PC-3 (cell line): ENCODE results near the gene CTTNBP2NL.

ENCODE experiments used
- EZH2 ChIP-seq: fragments of 300-600 bp; sonication (generic); IDR thresholded peaks from one replicate; pipeline ENCODE4 v1.6.1; 2017; ENCODE audit warnings: antibody characterized with exemption, mild to moderate bottlenecking, low read length; ENCODE audit not compliant: unreplicated experiment
- EZH2phosphoT487 ChIP-seq: fragments of 300-600 bp; sonication (generic); IDR thresholded peaks from 2 replicates; pipeline ENCODE4 v1.6.1; 2018; ENCODE audit warnings: mild to moderate bottlenecking, antibody characterized with exemption, low read length, borderline replicate concordance
- TF ChIP-seq, protein P1 (sequence below): fragments of 300-600 bp; sonication (generic); conservative IDR thresholded peaks from 2 replicates; pipeline ENCODE4 v1.5.1; 2017; ENCODE audit warnings: antibody characterized with exemption, low read depth, mild to moderate bottlenecking, low read length

DNA sequence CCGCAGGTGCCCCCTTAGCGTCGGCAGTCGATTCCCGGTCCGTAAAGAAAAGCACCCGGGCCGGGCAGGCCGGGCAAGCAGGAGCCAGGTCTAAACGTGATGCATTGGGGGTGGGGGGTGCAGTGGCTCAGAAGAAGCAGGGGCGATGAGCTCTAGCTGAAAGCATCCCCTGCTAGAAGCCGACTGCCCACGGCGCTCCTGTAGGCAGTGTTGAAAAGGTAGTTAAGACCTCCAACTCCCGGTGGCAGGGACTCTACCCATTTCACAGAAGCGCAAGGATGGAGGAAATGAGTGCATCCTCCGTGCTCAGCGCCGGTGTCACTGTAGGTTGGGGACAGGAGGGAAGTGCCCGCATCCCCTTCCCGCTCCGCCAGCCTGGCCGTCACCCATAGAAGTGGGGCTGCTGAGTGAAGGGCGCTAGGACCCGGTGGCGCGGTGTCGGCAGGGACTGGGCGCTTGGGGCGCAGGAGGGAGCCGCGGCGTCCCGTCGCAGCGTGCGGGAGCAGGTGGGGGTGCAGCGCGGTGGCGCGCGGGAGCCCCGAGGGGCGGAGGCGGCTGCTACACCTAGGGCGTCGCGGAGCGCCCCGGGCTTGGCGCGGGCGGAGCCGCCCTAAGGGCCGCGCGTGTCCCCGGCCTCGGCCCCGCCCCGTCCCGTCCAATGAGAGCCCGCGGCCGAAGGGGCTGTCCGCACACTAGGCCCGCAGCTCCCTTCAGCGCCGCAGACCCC, 112.4 kb downstream of the CTTNBP2NL start, which contains the start of gene WNT2B:
- TF ChIP-seq EZH2 (no peak), EZH2phosphoT487 (no peak)
- TF ChIP-seq, protein P1, sequence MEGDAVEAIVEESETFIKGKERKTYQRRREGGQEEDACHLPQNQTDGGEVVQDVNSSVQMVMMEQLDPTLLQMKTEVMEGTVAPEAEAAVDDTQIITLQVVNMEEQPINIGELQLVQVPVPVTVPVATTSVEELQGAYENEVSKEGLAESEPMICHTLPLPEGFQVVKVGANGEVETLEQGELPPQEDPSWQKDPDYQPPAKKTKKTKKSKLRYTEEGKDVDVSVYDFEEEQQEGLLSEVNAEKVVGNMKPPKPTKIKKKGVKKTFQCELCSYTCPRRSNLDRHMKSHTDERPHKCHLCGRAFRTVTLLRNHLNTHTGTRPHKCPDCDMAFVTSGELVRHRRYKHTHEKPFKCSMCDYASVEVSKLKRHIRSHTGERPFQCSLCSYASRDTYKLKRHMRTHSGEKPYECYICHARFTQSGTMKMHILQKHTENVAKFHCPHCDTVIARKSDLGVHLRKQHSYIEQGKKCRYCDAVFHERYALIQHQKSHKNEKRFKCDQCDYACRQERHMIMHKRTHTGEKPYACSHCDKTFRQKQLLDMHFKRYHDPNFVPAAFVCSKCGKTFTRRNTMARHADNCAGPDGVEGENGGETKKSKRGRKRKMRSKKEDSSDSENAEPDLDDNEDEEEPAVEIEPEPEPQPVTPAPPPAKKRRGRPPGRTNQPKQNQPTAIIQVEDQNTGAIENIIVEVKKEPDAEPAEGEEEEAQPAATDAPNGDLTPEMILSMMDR, result no peak
